Right lobe of liver (tissue), 6 donors: Measurements from ENCODE around the gene LY86. TPM values are rescaled to one million over a fixed set of nuclear protein-coding genes. Genes with fewer than 3 reads are reported as not detected.

Source experiments
- ATAC-seq, 4 donors: fragments of 200-7000 bp; cut with Tn5 transposase; one replicate each; pipeline ENCODE4 v1.9.1; 2020; ENCODE audit warnings: mild to moderate bottlenecking in 4 of 4, moderate library complexity in 4 of 4
- DNase-seq, 3 donors: peaks; one replicate each; pipeline ENCODE4 v3.0.0-alpha.2; 2020
- H3K27ac ChIP-seq, 3 donors: fragments of 200-600 bp; one replicate each; pipeline ENCODE4 v1.8.0; 2022
- H3K27me3 ChIP-seq, 2 donors: fragments of 200-600 bp; one replicate each; pipeline ENCODE4 v1.8.0; 2022
- H3K36me3 ChIP-seq, 4 donors: fragments of 200-600 bp; sonication (generic) in 1 of 4; one replicate each; pipeline versions ENCODE4 v1.5.1 to v1.8.0; 2017 to 2022; ENCODE audit warnings: control low read depth in 1 of 4
- H3K4me1 ChIP-seq, 4 donors: fragments of 200-600 bp; sonication (generic) in 1 of 4; one replicate each; pipeline versions ENCODE4 v1.5.1 to v1.8.0; 2017 to 2022; ENCODE audit warnings: control low read depth in 1 of 4
- H3K4me3 ChIP-seq, 3 donors: fragments of 200-600 bp; one replicate each; pipeline ENCODE4 v1.8.0; 2022
- H3K9me3 ChIP-seq, 4 donors: fragments of 200-600 bp; sonication (generic) in 1 of 4; one replicate each; pipeline versions ENCODE4 v1.5.1 to v1.8.0; 2017 to 2022; ENCODE audit warnings: control low read depth in 1 of 4
- CTCF ChIP-seq, 4 donors: fragments of 200-600 bp in 3 of 4; fragments of 450-650 bp in 1 of 4; IDR thresholded peaks; one replicate each; pipeline versions ENCODE4 v1.5.1 to v1.8.0; 2016 to 2022; ENCODE audit warnings: antibody characterized with exemption in 4 of 4, mild to moderate bottlenecking in 2 of 4
- POLR2A ChIP-seq: fragments of 450-650 bp; IDR thresholded peaks from one replicate; pipeline ENCODE4 v1.6.1; 2017; ENCODE audit warnings: antibody characterized with exemption, mild to moderate bottlenecking
- WGBS: methylation state at CpG from one replicate; pipeline ENCODE4 v1.1.6; 2018; ENCODE audit warnings: low coverage, low lambda C conversion rate; ENCODE audit not compliant: insufficient coverage; ENCODE audit errors: missing lambda C conversion rate; 5-methylcytosine and 5-hydroxymethylcytosine counted together
- intact Hi-C, 2 donors: fragments of 100-400 bp; cut with DNase I; formaldehyde crosslinking; loops; one replicate each; pipeline versions ENCODE4 v1.11.2 to v1.14.1; 2022
- total RNA-seq, 6 experiments: library from RNA; depleted of rRNA in 2 of 6; stranded (reverse); fragments of >200 nt in 2 of 6; fragmentation: NEBNext Ultra II Directional in 3 of 6; extraction: Animal tissue kit (Norgen Biotek cat#: 25700) in 3 of 6; gene quantifications; one replicate each; pipeline versions ENCODE4 v1.1.0 to v1.2.4, GENCODE V29; 2016 to 2023
- donor health status: DM: no; HTN: yes; CAD: no.
- donor health status: DM: no; HTN: no; CAD: no.
- donor health status: DM: no; HTN: no; CAD: no.
- donor health status: DM: no; HTN: yes; CAD: no.
- donor health status: DM: no; HTN: yes; CAD: no.

Gene LY86
- total RNA-seq, 6 experiments from 2014 or later, result 1.2 to 4.3 (median 2.4) TPM

DNA sequence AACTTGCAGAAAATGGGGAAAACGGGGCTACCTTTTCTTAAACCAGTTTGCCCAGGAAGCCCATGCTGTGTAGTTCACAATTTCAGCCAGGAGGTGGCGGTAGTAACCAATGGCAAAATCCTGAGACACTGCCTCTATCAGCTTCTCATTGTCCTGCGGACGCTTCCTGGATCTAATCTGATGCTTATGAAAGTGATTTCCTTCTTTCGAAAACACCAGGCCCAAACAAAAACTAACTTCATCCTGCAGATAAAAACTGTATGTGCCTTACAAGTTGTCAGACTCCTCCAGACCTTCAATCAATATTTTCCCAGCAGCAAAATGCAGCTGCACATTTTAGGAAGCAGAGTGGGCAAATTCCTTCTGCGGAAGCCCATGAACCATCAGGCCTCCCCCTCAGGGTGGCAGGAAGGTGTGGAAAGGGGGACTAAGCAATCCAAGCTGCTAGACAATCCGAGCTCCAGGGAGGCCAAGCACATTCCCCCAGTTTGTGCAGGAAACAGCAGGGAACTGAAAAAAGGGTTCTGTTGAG is 88.5 kb downstream of the LY86 start:
- Histone ChIP-seq H3K27ac (no peak overlapping the region), H3K36me3 (no peaks in the 10 kb centered on the region), H3K4me3 (no peak overlapping the region), H3K9me3 (no peaks in the 10 kb centered on the region), H3K4me1 (peaks cover 0 to 36% (median 13%) of the 10 kb centered on the region in 4 donors), H3K27me3 (no peaks in the 10 kb centered on the region)
- WGBS, result 20% methylated on average over 7 of the region's 7 CpGs
- intact Hi-C loops, result no loop called here
- no peak for TF ChIP-seq POLR2A
- TF ChIP-seq CTCF (IDR thresholded peaks at IDR 0.05), result peak; percentile 97 to 99 (median 97)
- peak in 2 of 3 donors; percentile 62 to 81 for DNase-seq
- ATAC-seq, result peak; percentile 89 to 93 (median 93)

GRCh38 chr6:6678185-6678671 is 89.7 kb downstream of the LY86 start:
- intact Hi-C loops, result no loop called here

GRCh38 chr6:6678811-6679210 is 90.3 kb downstream of the LY86 start:
- H3K27ac ChIP-seq, result peak overlapping the region in 2 of 3 donors; percentile 13 to 37

More at GRCh38 chr6:6678185-6678671, 89.7 kb downstream of the LY86 start:
- H3K4me3 ChIP-seq, result no peak overlapping the region
- H3K27me3 ChIP-seq, result no peaks in the 10 kb centered on the region
- H3K36me3 ChIP-seq, result no peaks in the 10 kb centered on the region
- no peaks in the 10 kb centered on the region for H3K9me3 ChIP-seq
- DNase-seq, result peak in 1 of 3 donors; percentile 45
- 50% methylated on average over 9 of the region's 12 CpGs for WGBS
- H3K27ac ChIP-seq, result no peak overlapping the region
- peak in 2 of 4 donors; percentile 27 to 72 for ATAC-seq
- TF ChIP-seq CTCF (IDR thresholded peaks at IDR 0.05) (no peak), POLR2A (no peak)
- peaks cover 0 to 47% (median 15%) of the 10 kb centered on the region in 4 donors for H3K4me1 ChIP-seq

GRCh38 chr6:6679633-6680032 is 91.1 kb downstream of the LY86 start:
- intact Hi-C loops, result no loop called here
- WGBS, result 9% methylated on average over 3 of the region's 5 CpGs
- Histone ChIP-seq H3K36me3 (no peaks in the 10 kb centered on the region), H3K4me3 (no peak overlapping the region), H3K27ac (peak overlapping the region in 1 of 3 donors; percentile 37), H3K9me3 (no peaks in the 10 kb centered on the region), H3K4me1 (peaks cover 0 to 60% (median 21%) of the 10 kb centered on the region in 4 donors), H3K27me3 (no peaks in the 10 kb centered on the region)
- TF ChIP-seq CTCF (IDR thresholded peaks at IDR 0.05) (no peak), POLR2A (no peak)
- no peak for ATAC-seq
- DNase-seq, result no peak

More at GRCh38 chr6:6678811-6679210, 90.3 kb downstream of the LY86 start:
- H3K4me1 ChIP-seq, result peaks cover 0 to 53% (median 18%) of the 10 kb centered on the region in 4 donors
- no peaks in the 10 kb centered on the region for H3K9me3 ChIP-seq
- ATAC-seq, result peak; percentile 55 to 81 (median 66)
- peak in 1 of 3 donors; percentile 64 for DNase-seq
- no peaks in the 10 kb centered on the region for H3K27me3 ChIP-seq
- no peak overlapping the region for H3K4me3 ChIP-seq
- no peaks in the 10 kb centered on the region for H3K36me3 ChIP-seq
- intact Hi-C loops, result no loop called here
- WGBS, result 85% methylated on average over 2 of the region's 11 CpGs
- TF ChIP-seq CTCF (IDR thresholded peaks at IDR 0.05), result no peak
- no peak for TF ChIP-seq POLR2A
